ENCODE results near the gene FBXW10.
"Not testable (repeated sequence)": the region's sequence is repeated elsewhere in the genome, so short reads cannot be mapped to it uniquely, and the experiment has no call there.

Gene FBXW10

GRCh38 chr17:18743699-18744421, at the start of gene FBXW10:
FBXW10 (plus strand) TSS chr17:18744054; CDS start chr17:18744245, 191 bp downstream.
- H3K4me1 Mint-ChIP-seq (ENCODE audit: low read depth); H3K27ac Mint-ChIP-seq; H3K36me3 Mint-ChIP-seq (ENCODE audit: low read depth); H3K4me3 Mint-ChIP-seq; H3K9me3 Mint-ChIP-seq; H3K27me3 Mint-ChIP-seq: not testable (repeated sequence)

- not testable (repeated sequence) for H3K27me3 Mint-ChIP-seq; H3K4me3 Mint-ChIP-seq; H3K9me3 Mint-ChIP-seq; H3K27ac Mint-ChIP-seq; H3K36me3 Mint-ChIP-seq (ENCODE audit: low read depth)
- peaks cover 14% of the 10 kb centered on the region for H3K4me1 Mint-ChIP-seq (ENCODE audit: low read depth)
Measured at GRCh38 chr17:18695143-18695542, 48.7 kb upstream of the FBXW10 start.

- H3K9me3 Mint-ChIP-seq; H3K27me3 Mint-ChIP-seq; H3K27ac Mint-ChIP-seq; H3K36me3 Mint-ChIP-seq (ENCODE audit: low read depth): not testable (repeated sequence)
- peaks cover 14% of the 10 kb centered on the region for H3K4me1 Mint-ChIP-seq (ENCODE audit: low read depth)
- peak overlapping the region; percentile 89 for H3K4me3 Mint-ChIP-seq
Measured at GRCh38 chr17:18698473-18699103, 45.3 kb upstream of the FBXW10 start.

- H3K36me3 Mint-ChIP-seq (ENCODE audit: low read depth); H3K4me3 Mint-ChIP-seq; H3K4me1 Mint-ChIP-seq (ENCODE audit: low read depth); H3K27ac Mint-ChIP-seq; H3K9me3 Mint-ChIP-seq; H3K27me3 Mint-ChIP-seq: not testable (repeated sequence)
Measured at GRCh38 chr17:18705955-18706354, 37.9 kb upstream of the FBXW10 start.

GRCh38 chr17:18708215-18708614, 35.6 kb upstream of the FBXW10 start:
- not testable (repeated sequence) for H3K4me3 Mint-ChIP-seq; H3K9me3 Mint-ChIP-seq; H3K4me1 Mint-ChIP-seq (ENCODE audit: low read depth); H3K27me3 Mint-ChIP-seq; H3K36me3 Mint-ChIP-seq (ENCODE audit: low read depth); H3K27ac Mint-ChIP-seq

GRCh38 chr17:18712354-18712999, 31.4 kb upstream of the FBXW10 start:
- H3K27me3 Mint-ChIP-seq; H3K4me1 Mint-ChIP-seq (ENCODE audit: low read depth); H3K27ac Mint-ChIP-seq; H3K9me3 Mint-ChIP-seq; H3K36me3 Mint-ChIP-seq (ENCODE audit: low read depth); H3K4me3 Mint-ChIP-seq: not testable (repeated sequence)

- H3K27ac Mint-ChIP-seq; H3K27me3 Mint-ChIP-seq; H3K36me3 Mint-ChIP-seq (ENCODE audit: low read depth); H3K4me1 Mint-ChIP-seq (ENCODE audit: low read depth); H3K9me3 Mint-ChIP-seq; H3K4me3 Mint-ChIP-seq: not testable (repeated sequence)
Measured at GRCh38 chr17:18718643-18719427, 25.0 kb upstream of the FBXW10 start.

- not testable (repeated sequence) for H3K9me3 Mint-ChIP-seq; H3K36me3 Mint-ChIP-seq (ENCODE audit: low read depth); H3K4me3 Mint-ChIP-seq; H3K4me1 Mint-ChIP-seq (ENCODE audit: low read depth); H3K27ac Mint-ChIP-seq; H3K27me3 Mint-ChIP-seq
Measured at GRCh38 chr17:18719428-18720110, 24.3 kb upstream of the FBXW10 start.

- H3K9me3 Mint-ChIP-seq; H3K27me3 Mint-ChIP-seq; H3K4me1 Mint-ChIP-seq (ENCODE audit: low read depth); H3K27ac Mint-ChIP-seq; H3K4me3 Mint-ChIP-seq; H3K36me3 Mint-ChIP-seq (ENCODE audit: low read depth): not testable (repeated sequence)
Measured at GRCh38 chr17:18721775-18722547, 21.9 kb upstream of the FBXW10 start.

- H3K4me3 Mint-ChIP-seq; H3K9me3 Mint-ChIP-seq; H3K4me1 Mint-ChIP-seq (ENCODE audit: low read depth); H3K36me3 Mint-ChIP-seq (ENCODE audit: low read depth); H3K27ac Mint-ChIP-seq; H3K27me3 Mint-ChIP-seq: not testable (repeated sequence)
Measured at GRCh38 chr17:18722612-18723011, 21.2 kb upstream of the FBXW10 start.

GRCh38 chr17:18723509-18723908, 20.3 kb upstream of the FBXW10 start:
- H3K4me1 Mint-ChIP-seq (ENCODE audit: low read depth); H3K4me3 Mint-ChIP-seq; H3K27ac Mint-ChIP-seq; H3K27me3 Mint-ChIP-seq; H3K36me3 Mint-ChIP-seq (ENCODE audit: low read depth); H3K9me3 Mint-ChIP-seq: not testable (repeated sequence)

- H3K36me3 Mint-ChIP-seq (ENCODE audit: low read depth); H3K27me3 Mint-ChIP-seq; H3K27ac Mint-ChIP-seq; H3K9me3 Mint-ChIP-seq; H3K4me1 Mint-ChIP-seq (ENCODE audit: low read depth); H3K4me3 Mint-ChIP-seq: not testable (repeated sequence)
Measured at GRCh38 chr17:18732438-18732837, 11.4 kb upstream of the FBXW10 start.

- not testable (repeated sequence) for H3K36me3 Mint-ChIP-seq (ENCODE audit: low read depth); H3K9me3 Mint-ChIP-seq; H3K27ac Mint-ChIP-seq; H3K27me3 Mint-ChIP-seq; H3K4me3 Mint-ChIP-seq; H3K4me1 Mint-ChIP-seq (ENCODE audit: low read depth)
Measured at GRCh38 chr17:18733350-18733749, 10.5 kb upstream of the FBXW10 start.

GRCh38 chr17:18739616-18740391, 4.0 kb upstream of the FBXW10 start:
- H3K4me3 Mint-ChIP-seq; H3K27ac Mint-ChIP-seq; H3K4me1 Mint-ChIP-seq (ENCODE audit: low read depth); H3K27me3 Mint-ChIP-seq; H3K36me3 Mint-ChIP-seq (ENCODE audit: low read depth); H3K9me3 Mint-ChIP-seq: not testable (repeated sequence)
